ENCODE results near the gene JDP2. TPM values are rescaled to one million over a fixed set of nuclear protein-coding genes. Genes with fewer than 3 reads are reported as not detected.
A peak's percentile ranks its signal among the peaks of the same experiment; 100 is the strongest.

JDP2 gene
- polyA plus RNA-seq, 1 experiment, result 83.8 TPM

DNA sequence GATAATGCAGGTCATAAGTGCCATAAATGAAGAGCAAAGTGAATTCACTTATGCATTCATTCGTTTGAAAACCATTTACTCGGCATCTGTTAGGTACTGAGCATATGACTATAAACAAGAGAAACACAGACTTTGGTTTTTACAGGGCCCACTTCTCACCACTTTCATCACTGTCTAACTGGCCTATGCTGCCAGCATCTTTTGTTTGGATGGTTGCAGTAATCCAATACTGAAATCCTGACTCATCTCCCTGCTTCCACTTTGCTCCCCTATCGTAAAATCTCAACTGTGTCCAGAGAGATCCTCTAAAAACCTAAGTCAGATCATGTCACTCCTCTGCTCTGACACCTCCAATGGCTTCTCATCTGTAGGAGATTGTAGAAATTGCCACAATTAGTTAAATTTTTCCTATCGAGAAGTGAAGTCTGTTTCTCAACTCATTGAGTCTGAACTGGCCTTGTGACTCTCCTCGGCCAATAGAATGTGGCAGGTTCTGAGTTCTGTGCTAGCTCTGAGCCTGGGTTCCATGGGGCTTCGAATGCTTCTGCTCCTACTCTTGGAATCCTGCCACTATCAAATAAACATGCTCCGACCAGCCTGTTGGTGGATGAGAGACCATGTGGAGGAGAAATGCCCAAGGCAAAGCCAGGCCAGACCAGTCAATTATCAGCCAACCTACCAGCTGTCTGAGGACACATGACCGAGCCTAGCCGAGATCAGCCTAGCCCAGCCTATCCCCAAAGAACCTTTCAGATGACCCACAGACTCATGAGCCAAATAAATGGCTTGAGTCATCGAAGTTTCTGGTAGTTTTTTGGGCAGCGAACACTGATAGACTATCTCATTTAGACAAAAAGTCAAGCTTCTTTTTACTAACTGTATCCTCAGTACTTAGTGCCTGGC lies 92.3 kb downstream of the JDP2 start:
- DNase-seq (ENCODE audit: low read depth), result peak; percentile 9
- no peaks in the 10 kb centered on the region for H3K36me3 ChIP-seq (ENCODE audit: control insufficient read depth, insufficient read depth, low read length)
- ChIA-PET POLR2A (no interaction called here), CTCF (interaction anchor here (0.6 to 0.9 kb wide), 2 partner anchors 54 to 57 kb away, joined by 3 read pairs; no protein-coding TSS in a partner anchor)
- H3K4me3 ChIP-seq (ENCODE audit: low read depth, low read length), result no peak overlapping the region
- H3K27me3 ChIP-seq (ENCODE audit: control insufficient read depth, insufficient read depth, low read length), result peaks cover 7% of the 10 kb centered on the region
- TF ChIP-seq, protein P1, sequence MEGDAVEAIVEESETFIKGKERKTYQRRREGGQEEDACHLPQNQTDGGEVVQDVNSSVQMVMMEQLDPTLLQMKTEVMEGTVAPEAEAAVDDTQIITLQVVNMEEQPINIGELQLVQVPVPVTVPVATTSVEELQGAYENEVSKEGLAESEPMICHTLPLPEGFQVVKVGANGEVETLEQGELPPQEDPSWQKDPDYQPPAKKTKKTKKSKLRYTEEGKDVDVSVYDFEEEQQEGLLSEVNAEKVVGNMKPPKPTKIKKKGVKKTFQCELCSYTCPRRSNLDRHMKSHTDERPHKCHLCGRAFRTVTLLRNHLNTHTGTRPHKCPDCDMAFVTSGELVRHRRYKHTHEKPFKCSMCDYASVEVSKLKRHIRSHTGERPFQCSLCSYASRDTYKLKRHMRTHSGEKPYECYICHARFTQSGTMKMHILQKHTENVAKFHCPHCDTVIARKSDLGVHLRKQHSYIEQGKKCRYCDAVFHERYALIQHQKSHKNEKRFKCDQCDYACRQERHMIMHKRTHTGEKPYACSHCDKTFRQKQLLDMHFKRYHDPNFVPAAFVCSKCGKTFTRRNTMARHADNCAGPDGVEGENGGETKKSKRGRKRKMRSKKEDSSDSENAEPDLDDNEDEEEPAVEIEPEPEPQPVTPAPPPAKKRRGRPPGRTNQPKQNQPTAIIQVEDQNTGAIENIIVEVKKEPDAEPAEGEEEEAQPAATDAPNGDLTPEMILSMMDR (IDR thresholded peaks at IDR 0.05; ENCODE audit: insufficient read depth, low read depth, low read length), result no peak

DNA sequence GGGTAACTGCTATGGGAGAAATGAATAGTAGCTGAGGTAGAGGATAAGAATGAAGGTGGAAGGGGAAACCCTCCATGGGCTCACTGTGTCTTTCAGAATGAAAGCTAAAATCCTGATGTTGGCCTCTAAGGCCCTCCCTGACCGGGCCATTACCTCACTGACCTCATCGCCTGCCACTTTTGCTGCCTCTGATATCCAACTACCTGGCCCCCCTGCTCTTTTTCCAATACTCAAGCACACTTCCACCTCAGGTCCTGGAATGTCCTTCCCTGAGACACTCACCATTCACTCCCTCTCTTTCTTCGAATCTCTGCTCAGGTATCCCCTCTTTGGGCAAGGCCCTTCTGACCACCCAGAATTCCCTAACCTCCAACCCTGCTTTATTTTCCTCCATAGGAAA lies 93.0 kb downstream of the JDP2 start:
- no peak overlapping the region for H3K4me3 ChIP-seq (ENCODE audit: low read depth, low read length)
- CTCF ChIA-PET, result no interaction called here
- peaks cover 6% of the 10 kb centered on the region for H3K27me3 ChIP-seq (ENCODE audit: control insufficient read depth, insufficient read depth, low read length)
- H3K36me3 ChIP-seq (ENCODE audit: control insufficient read depth, insufficient read depth, low read length), result no peaks in the 10 kb centered on the region
- POLR2A ChIA-PET, result no interaction called here
- DNase-seq (ENCODE audit: low read depth), result no peak
- TF ChIP-seq, protein P1 (IDR thresholded peaks at IDR 0.05; ENCODE audit: insufficient read depth, low read depth, low read length), result no peak

DNA sequence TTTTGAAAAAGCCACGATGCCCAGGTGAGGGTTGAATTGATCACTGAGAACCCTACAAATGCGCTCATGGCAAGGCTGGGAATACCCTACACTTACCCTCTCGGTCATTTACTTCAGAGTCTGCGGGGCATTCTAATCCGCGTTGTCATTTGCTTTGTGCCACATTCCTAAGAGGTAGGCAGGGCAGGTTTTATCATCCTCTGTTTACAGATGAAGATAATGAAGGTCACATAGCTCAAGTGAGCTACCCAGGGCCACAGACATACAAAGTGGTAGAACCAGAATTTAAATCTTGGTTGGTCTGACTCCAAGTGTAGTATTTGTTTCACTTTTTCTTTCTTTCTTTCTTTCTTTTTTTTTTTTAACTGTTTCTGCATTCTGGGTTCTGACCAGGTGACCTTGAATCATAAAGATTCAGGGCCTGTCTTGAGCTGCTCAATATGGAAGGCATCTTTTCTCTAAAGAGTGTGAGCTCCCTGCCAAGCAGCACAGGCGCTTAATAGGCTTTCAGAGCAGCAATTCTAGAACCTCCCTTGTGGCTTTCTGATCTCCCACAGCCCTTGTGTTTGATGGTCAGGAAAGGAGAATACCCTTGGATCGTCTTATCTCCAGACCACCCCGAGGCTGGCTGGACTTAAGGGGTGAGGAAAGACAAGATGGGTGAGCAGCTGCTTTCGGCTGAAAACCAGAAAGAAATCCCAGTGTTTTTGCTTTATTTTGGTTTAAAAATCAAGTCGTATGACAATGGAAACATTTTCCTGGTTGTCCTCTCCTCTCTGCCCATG lies 93.8 kb downstream of the JDP2 start:
- ChIA-PET POLR2A (no interaction called here), CTCF (interaction anchor here (1.3 kb wide), 1 partner anchor 40 kb away, joined by 4 read pairs; no protein-coding TSS in a partner anchor)
- Histone ChIP-seq H3K27me3 (ENCODE audit: control insufficient read depth, insufficient read depth, low read length) (peaks cover 3% of the 10 kb centered on the region; the same call in 1 of the 2 replicates), H3K36me3 (ENCODE audit: control insufficient read depth, insufficient read depth, low read length) (no peaks in the 10 kb centered on the region), H3K4me3 (ENCODE audit: low read depth, low read length) (no peak overlapping the region)
- no peak for DNase-seq (ENCODE audit: low read depth)
- TF ChIP-seq, protein P1 (IDR thresholded peaks at IDR 0.05; ENCODE audit: insufficient read depth, low read depth, low read length), result no peak

DNA sequence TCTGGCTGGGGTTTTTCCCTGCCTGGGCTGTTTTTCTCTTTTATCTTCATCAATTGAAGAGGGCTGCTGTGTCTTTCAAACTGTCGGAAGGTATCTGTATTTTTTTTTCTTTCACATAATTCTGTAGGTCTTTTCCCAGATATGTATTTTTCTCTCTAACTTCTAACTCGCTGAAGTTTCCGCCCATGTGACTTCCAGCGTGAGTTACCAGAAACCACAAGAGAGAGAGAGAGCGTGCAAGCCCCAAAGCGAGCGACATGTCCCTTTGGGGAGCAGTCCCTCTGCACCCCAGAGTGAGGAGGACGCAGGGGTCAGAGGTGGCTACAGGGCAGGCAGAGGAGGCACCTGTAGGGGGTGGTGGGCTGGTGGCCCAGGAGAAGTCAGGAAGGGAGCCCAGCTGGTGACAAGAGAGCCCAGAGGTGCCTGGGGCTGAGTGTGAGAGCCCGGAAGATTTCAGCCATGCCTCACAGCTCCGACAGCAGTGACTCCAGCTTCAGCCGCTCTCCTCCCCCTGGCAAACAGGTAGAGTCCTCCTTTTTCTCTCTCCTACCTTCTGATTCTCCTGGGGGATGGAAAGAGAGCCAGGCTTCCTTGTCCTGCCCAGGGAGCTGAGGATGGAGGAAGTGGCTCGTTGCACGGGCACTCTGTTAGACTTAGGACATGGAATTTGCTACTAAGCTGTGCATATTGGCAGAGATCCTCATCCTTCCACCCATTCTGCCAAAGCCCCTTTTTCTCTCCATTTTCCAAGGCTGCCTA lies 94.6 kb downstream of the JDP2 start, which contains the start of gene BATF:
Gene BATF, plus strand, starts transcription at position 246 of the 759 bp plus-strand sequence. Its CDS starts 214 bp downstream, at position 460.
- Histone ChIP-seq H3K4me3 (ENCODE audit: low read depth, low read length) (no peak within 1 kb of the TSS), H3K36me3 (ENCODE audit: control insufficient read depth, insufficient read depth, low read length) (no peaks in the 10 kb centered on the region), H3K27me3 (ENCODE audit: control insufficient read depth, insufficient read depth, low read length) (no peaks in the 10 kb centered on the region; the same call in 1 of the 2 replicates)
- DNase-seq (ENCODE audit: low read depth), result no peak
- CTCF ChIA-PET, result interaction anchor here (0.9 to 1.3 kb wide), 2 partner anchors 9 to 39 kb away, joined by 3 to 4 read pairs; no protein-coding TSS in a partner anchor
- POLR2A ChIA-PET, result no interaction called here
- TF ChIP-seq, protein P1 (IDR thresholded peaks at IDR 0.05; ENCODE audit: insufficient read depth, low read depth, low read length), result no peak
